ENCODE results near the gene PTGES3L.
"Not testable (repeated sequence)": the region's sequence is repeated elsewhere in the genome, so short reads cannot be mapped to it uniquely, and the experiment has no call there.

Gene PTGES3L

GRCh38 chr17:42997984-42998938 lies 18.4 kb upstream of the PTGES3L start, which contains the start of gene RPL27:
TSS of gene RPL27 (plus strand) at chr17:42998419. CDS start at chr17:42998751, 332 bp downstream.
- peak; percentile 78 for TF ChIP-seq CTCF (IDR thresholded peaks at IDR 0.05; ENCODE audit: extremely low read depth, missing control alignments)
- peak; percentile 91 for DNase-seq (ENCODE audit: low spot score)

GRCh38 chr17:42997390-42997983 lies 17.6 kb upstream of the PTGES3L start:
- DNase-seq (ENCODE audit: low spot score) = no peak
- no peak for TF ChIP-seq CTCF (IDR thresholded peaks at IDR 0.05; ENCODE audit: extremely low read depth, missing control alignments)

GRCh38 chr17:42993913-42994312 lies 14.0 kb upstream of the PTGES3L start:
- not testable (repeated sequence) for DNase-seq (ENCODE audit: low spot score)

- no peak for TF ChIP-seq CTCF (IDR thresholded peaks at IDR 0.05; ENCODE audit: extremely low read depth, missing control alignments)
Observed at GRCh38 chr17:42992872-42993271, 13.0 kb upstream of the PTGES3L start.

GRCh38 chr17:42991471-42991870 lies 11.6 kb upstream of the PTGES3L start:
- TF ChIP-seq CTCF (IDR thresholded peaks at IDR 0.05; ENCODE audit: extremely low read depth, missing control alignments) = no peak
- DNase-seq (ENCODE audit: low spot score) = no peak

More at GRCh38 chr17:42992872-42993271, 13.0 kb upstream of the PTGES3L start:
- no peak for DNase-seq (ENCODE audit: low spot score)

GRCh38 chr17:42989726-42990652 lies 10.1 kb upstream of the PTGES3L start:
- TF ChIP-seq CTCF (IDR thresholded peaks at IDR 0.05; ENCODE audit: extremely low read depth, missing control alignments) = no peak
- no peak for DNase-seq (ENCODE audit: low spot score)

GRCh38 chr17:42989141-42989540 lies 9.3 kb upstream of the PTGES3L start:
- TF ChIP-seq CTCF (IDR thresholded peaks at IDR 0.05; ENCODE audit: extremely low read depth, missing control alignments) = no peak
- no peak for DNase-seq (ENCODE audit: low spot score)

Measured in GM20000 (cell line).